ENCODE measurements around the gene NFIB.

The NFIB gene

DNA sequence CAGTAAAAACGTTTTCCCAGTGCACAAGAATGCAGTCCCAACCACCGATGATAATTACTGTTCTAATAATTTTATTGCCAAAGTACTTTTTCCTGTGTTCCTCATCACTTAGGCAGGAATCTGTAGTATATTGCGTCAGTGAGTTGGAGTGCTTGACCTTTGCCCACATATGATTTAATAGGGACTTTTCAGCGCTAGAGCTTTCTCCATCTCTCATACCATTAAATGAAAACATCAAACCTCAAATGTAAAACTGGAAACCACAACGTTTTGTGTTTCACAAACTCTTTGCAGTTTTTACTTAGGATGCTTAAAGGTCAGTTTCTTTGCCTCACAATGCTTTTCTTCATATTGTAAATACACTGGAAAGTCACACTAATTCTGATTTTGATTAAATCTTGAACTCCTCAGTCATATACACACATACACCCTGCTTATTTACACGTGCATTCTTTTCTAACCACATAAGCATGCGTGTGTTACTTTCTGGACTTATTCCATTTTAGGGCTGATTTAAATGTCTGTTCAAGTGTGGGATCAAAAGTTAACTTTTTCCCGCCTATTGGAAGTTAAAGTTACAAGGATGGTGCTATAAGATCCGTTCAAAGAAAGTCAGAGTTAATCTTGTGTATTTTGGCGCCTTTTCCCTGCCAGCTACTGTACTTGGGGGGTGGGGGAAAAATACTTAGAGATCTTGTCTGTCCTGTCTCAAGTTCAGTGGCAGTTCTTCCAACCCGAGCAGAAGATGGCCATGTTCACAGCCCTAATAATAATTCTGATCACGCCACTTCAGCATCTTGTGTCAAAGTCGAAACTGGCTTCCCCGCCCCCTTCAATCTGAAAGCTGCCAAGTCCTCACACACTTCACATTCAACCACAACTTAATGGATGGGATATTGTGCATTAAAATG, 6.6 kb upstream of the NFIB start:
- peak; percentile 94 for DNase-seq (ENCODE audit: low read depth)
- TF ChIP-seq, protein P1, sequence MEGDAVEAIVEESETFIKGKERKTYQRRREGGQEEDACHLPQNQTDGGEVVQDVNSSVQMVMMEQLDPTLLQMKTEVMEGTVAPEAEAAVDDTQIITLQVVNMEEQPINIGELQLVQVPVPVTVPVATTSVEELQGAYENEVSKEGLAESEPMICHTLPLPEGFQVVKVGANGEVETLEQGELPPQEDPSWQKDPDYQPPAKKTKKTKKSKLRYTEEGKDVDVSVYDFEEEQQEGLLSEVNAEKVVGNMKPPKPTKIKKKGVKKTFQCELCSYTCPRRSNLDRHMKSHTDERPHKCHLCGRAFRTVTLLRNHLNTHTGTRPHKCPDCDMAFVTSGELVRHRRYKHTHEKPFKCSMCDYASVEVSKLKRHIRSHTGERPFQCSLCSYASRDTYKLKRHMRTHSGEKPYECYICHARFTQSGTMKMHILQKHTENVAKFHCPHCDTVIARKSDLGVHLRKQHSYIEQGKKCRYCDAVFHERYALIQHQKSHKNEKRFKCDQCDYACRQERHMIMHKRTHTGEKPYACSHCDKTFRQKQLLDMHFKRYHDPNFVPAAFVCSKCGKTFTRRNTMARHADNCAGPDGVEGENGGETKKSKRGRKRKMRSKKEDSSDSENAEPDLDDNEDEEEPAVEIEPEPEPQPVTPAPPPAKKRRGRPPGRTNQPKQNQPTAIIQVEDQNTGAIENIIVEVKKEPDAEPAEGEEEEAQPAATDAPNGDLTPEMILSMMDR (conservative IDR thresholded peaks at IDR 0.05; ENCODE audit: low read length) = no peak
- no peak overlapping the region; the same call in 1 of the 2 replicates for H3K4me3 ChIP-seq (ENCODE audit: low read length)

DNA sequence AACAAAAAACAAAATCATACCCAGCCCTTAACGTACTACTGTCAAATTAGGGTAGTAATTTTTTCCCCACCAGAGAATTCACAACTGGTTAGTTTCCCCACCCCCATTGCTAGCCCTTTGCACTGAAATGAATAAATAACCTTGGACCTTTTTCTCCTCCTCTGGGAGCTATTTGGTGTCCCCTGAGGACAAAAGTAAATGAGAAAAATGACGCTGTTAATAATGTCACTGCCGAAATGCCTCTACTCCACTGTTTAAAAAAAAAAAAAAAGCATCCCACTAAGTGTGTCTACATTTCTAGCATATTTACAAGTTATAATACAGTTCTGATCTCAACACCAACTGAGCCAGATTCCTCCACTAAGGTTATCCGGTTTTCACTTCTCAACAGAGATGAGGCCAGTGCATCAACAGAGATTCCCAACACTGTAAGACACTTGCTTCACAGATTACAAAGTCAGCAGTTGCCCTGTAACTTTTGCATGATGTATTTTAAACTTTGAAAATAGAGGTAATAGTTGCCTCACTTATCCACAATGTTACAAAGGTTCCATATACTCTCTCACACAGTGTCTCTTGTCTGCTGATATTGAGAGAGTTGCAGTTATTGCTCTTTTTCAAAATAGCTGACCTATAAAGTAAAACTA, 5.1 kb upstream of the NFIB start:
- TF ChIP-seq, protein P1 (conservative IDR thresholded peaks at IDR 0.05; ENCODE audit: low read length) = no peak
- DNase-seq (ENCODE audit: low read depth) = no peak
- H3K4me3 ChIP-seq (ENCODE audit: low read length) = no peak overlapping the region

DNA sequence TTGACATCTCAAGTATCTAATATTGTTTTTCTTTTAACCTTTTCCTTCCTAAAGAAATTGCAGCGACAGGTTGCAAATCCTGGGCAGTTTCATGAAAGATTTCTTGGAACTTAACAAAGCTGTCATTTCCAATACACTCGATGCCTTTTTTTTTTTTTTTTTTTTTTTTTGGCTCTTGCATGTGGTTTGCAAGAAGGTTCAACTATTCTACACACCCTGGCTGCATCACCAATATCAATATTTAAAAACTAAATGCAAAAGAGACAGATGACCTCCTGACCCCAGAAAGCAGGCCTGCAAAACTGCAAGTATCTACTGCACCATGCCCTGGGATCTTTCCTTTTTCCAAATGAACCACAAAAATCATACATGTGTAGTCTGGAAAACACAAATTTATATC, 4.4 kb upstream of the NFIB start:
- TF ChIP-seq, protein P1 (conservative IDR thresholded peaks at IDR 0.05; ENCODE audit: low read length) = no peak
- H3K4me3 ChIP-seq (ENCODE audit: low read length) = no peak overlapping the region
- no peak for DNase-seq (ENCODE audit: low read depth)

DNA sequence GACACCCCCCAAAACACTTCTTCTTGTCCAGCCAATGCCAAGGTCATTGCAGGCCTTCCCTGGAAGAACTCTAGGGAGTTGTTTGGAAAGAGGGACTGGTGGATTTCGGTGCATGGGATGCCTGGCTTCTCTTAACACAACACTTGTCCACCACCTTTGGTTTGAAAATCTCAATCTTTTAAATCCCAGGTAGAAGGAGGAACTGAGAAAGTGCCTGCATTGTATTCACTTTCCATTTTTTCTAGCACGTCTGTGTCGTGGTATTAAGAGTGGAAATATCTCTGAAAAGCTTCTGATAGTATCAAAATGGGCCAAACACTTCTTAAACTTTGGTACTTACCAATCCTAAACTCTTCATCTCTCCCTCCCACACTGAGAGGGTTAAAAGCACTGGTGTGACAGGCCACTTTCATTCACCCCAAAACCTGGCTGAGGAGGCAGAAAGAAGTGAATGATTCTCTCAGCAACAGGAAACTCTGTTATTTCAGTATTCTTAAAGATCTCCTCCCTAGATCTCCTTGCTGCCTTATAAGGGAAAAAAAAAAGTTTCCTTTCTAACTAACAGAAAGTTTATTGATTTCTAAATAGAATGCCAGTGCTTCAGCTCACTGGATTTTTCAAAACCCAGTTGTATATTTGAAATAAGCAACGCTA, 3.9 kb upstream of the NFIB start:
- TF ChIP-seq, protein P1 (conservative IDR thresholded peaks at IDR 0.05; ENCODE audit: low read length) = no peak
- H3K4me3 ChIP-seq (ENCODE audit: low read length) = no peak overlapping the region
- DNase-seq (ENCODE audit: low read depth) = no peak

DNA sequence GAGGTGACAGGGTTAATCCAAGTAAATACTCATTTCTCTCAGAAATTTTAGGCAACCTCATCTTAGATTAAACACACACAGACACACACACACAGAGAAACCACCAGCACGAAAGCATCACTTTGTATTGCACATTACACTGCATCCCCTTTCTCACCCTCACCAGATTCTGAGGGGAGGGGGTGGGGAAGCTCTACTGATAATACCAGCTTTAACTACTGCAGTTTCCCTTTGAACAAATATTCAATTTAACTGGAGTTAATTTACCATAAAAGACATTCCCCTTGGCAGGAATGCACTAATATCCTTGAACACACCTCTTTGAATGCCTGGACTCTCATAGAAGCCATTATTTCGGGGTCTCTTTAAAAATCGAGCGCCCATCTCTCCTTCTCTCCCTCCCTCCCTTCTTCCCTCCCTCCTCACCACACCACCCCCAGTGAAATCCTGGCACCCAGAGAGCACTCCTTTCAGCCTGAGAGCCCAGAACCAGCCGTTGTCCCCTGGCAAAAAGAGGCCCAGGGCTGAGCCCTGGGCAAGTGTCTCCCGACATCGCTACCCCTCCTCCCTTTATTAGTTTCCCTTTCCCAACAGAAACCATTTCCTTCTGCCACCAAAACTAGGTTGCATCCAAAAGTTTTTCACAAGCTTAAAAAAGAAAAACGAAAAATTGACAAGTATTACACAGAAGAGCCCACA, 2.8 kb upstream of the NFIB start:
- DNase-seq (ENCODE audit: low read depth) = no peak
- H3K4me3 ChIP-seq (ENCODE audit: low read length) = no peak overlapping the region
- TF ChIP-seq, protein P1 (conservative IDR thresholded peaks at IDR 0.05; ENCODE audit: low read length) = no peak

DNA sequence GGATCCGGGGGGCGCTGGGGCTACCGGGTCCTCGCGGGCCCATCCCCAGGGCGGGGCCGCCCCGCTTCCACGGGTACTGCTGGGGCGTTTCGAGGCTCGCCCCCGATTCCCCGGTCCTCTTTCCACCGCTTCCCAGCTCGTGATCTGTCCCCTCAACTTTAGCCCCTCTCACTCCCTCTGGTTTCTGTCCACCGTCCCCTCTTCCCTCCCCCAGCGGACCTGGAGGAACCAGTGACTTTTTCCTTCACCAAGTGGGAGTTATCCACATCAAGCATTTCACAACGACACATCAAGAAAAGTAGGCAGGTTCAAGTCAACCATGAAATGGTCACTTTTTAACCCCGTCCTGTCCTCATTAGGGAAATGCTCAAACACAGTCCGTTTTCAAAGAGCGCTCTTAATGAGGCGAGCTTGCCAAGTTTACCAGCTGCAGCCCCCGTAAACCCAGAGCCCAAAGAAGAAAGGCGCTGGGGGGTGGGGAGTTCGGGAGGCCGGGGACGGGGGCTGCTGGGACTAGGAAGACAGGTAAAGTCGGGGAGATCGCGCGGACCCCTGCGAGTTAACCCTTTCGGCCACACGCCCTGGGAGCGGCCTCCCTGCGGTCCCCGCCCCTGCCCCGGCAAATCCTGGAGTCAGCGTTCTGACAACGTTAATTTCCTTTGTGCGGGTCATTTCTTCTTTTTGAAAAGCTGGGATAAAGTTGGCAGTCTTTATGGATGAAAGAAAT, 2.1 kb upstream of the NFIB start:
- TF ChIP-seq, protein P1 (conservative IDR thresholded peaks at IDR 0.05; ENCODE audit: low read length) = no peak
- H3K4me3 ChIP-seq (ENCODE audit: low read length) = no peak overlapping the region; the same call in 1 of the 2 replicates
- DNase-seq (ENCODE audit: low read depth) = no peak
